CD4-positive, alpha-beta T cell treated with Interleukin-2 at 100 ng/mL for 4 hours (primary cell): Measurements from ENCODE around the gene ZNF705A.
"Not testable (repeated sequence)": the region's sequence is repeated elsewhere in the genome, so short reads cannot be mapped to it uniquely, and the experiment has no call there.

ENCODE experiments used
- DNase-seq: peaks from one replicate; pipeline ENCODE4 v3.0.0-alpha.2; 2020; ENCODE audit warnings: low spot score

ZNF705A gene

GRCh38 chr12:8184206-8184605, 27.4 kb downstream of the ZNF705A start:
- DNase-seq: not testable (repeated sequence)

GRCh38 chr12:8188088-8188487, 31.3 kb downstream of the ZNF705A start:
- DNase-seq: not testable (repeated sequence)

GRCh38 chr12:8197685-8198308, 41.0 kb downstream of the ZNF705A start:
- DNase-seq: not testable (repeated sequence)

- DNase-seq: not testable (repeated sequence)
Observed at GRCh38 chr12:8218711-8219382, 62.0 kb downstream of the ZNF705A start.

- not testable (repeated sequence) for DNase-seq
Observed at GRCh38 chr12:8221375-8221774, 64.6 kb downstream of the ZNF705A start.

GRCh38 chr12:8221844-8222243, 65.0 kb downstream of the ZNF705A start:
- DNase-seq: not testable (repeated sequence)

GRCh38 chr12:8222303-8222702, 65.5 kb downstream of the ZNF705A start:
- not testable (repeated sequence) for DNase-seq

GRCh38 chr12:8223646-8224045, 66.8 kb downstream of the ZNF705A start:
- not testable (repeated sequence) for DNase-seq

GRCh38 chr12:8224782-8225181, 68.0 kb downstream of the ZNF705A start:
- not testable (repeated sequence) for DNase-seq

GRCh38 chr12:8226355-8226754, 69.5 kb downstream of the ZNF705A start:
- DNase-seq: no peak

- not testable (repeated sequence) for DNase-seq
Observed at GRCh38 chr12:8226992-8227731, 70.3 kb downstream of the ZNF705A start, which contains the start of gene FAM90A1. TSS of gene FAM90A1 (minus strand) at chr12:8227618. CDS start at chr12:8224832, 2,786 bp downstream.

GRCh38 chr12:8227732-8228077, 70.9 kb downstream of the ZNF705A start:
- not testable (repeated sequence) for DNase-seq

- DNase-seq: not testable (repeated sequence)
Observed at GRCh38 chr12:8228607-8229006, 71.8 kb downstream of the ZNF705A start.

- DNase-seq: not testable (repeated sequence)
Observed at GRCh38 chr12:8229486-8229885, 72.7 kb downstream of the ZNF705A start.
